HG03064 (cell line): ENCODE measurements around the gene HBQ1.
"Not testable (repeated sequence)": the region's sequence is repeated elsewhere in the genome, so short reads cannot be mapped to it uniquely, and the experiment has no call there.

Experiments used
- ATAC-seq: cut with Tn5 transposase; IDR thresholded peaks from one replicate; pipeline ENCODE4 v1.9.1; 2021; ENCODE audit warnings: low read depth; ENCODE audit not compliant: unreplicated experiment

The HBQ1 gene

DNA sequence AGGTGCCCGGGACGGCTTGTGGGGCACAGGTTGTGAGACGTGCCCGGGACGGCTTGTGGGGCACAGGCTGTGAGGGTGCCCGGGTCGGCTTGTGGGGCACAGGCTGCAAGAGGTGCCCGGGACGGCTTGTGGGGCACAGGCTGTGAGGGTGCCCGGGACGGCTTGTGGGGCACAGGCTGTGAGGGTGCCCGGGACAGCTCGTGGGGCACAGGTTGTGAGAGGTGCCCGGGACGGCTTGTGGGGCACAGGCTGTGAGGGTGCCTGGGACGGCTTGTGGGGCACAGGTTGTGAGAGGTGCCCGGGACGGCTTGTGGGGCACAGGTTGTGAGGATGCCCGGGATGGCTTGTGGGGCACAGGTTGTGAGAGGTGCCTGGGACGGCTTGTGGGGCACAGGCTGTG is 20.0 kb upstream of the HBQ1 start:
- ATAC-seq, result not testable (repeated sequence)

DNA sequence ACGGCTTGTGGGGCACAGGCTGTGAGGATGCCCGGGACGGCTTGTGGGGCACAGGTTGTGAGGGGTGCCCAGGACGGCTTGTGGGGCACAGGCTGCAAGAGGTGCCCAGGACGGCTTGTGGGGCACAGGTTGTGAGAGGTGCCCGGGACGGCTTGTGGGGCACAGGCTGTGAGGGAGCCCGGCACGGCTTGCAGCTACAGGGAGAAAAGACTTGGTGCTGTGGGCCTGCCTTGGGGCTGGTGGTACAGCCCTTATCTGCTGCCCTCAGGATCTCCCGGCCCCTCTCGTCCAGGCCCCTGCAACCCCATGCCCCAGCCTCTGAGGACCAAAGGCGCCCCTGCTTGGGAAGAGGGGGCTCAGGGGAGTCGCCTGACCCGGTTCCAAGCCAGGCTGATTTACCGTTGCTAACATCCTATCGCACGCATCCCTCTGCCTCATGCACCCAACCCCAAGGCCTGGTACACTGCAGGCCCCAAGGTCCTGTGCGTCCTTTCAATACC is 19.5 kb upstream of the HBQ1 start:
- ATAC-seq, result no peak

DNA sequence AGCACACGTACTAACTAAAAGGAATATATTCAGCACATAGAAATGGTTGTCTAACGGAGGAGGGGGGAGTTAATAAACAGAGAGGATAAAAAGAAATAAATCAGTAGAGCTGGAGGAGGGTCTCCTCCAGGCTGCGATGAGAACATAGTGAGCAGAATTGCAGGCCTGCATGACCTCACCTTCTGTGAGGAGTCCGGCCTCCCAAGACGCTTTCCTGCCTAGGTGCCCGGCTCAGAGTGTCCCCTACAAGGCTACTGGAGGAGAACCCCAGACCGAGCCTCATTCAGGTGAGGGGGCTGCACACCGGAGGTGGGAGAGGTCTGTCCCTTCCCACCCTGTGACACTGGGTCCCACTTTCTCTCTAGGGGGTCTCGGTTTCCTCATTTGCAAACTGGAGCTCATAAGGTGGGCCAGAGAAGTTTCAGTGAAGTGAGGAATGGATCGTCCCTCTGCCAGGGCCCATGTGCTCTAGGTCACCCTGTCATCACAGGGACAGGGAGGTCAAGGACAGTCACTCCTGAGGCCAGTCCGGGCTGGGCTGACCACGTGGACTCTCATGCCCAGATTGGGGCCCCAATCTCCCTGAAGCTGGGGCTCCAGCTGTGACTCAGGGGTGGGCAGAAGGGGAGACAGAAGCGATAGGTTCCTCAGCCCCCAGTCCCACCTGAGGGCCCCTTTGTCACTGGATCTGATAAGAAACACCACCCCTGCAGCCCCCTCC is 17.8 kb upstream of the HBQ1 start:
- no peak for ATAC-seq

DNA sequence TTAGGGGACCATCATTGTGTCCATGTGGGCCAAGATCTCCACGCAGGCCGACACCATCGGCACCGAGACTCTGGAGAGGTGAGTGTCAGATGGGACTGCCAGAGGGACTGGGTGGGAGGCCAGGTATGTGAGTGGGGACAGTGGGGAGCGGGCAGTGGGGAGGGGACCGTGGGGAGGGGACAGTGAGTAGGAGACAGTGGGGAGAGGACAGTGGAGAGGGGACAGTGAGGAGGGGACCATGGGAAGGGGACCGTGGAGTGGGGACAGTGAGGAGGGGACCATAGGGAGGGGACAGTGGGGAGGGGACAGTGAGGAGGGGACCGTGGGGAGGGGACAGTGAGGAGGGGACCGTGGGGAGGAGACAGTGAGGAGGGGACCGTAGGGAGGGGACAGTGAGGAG is 17.1 kb upstream of the HBQ1 start:
- not testable (repeated sequence) for ATAC-seq

DNA sequence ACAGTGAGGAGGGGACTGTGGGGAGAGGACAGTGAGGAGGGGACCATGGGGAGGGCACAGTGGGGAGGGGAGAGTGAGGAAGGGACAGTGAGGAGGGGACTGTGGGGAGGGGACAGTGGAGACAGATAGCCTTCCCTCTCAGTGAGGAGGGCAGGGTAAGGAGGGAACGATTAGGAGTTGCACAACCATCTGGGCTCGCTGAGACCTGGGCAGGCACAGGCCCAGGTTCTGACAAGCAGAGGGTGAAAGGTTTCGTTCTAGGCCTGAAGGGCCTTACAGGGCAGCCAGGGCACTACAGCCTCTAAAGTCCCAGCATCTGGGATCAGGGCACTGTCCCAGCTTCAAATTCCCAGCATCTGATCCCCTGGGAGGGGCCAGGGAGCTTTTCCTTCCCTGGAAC is 16.6 kb upstream of the HBQ1 start:
- ATAC-seq, result not testable (repeated sequence)

DNA sequence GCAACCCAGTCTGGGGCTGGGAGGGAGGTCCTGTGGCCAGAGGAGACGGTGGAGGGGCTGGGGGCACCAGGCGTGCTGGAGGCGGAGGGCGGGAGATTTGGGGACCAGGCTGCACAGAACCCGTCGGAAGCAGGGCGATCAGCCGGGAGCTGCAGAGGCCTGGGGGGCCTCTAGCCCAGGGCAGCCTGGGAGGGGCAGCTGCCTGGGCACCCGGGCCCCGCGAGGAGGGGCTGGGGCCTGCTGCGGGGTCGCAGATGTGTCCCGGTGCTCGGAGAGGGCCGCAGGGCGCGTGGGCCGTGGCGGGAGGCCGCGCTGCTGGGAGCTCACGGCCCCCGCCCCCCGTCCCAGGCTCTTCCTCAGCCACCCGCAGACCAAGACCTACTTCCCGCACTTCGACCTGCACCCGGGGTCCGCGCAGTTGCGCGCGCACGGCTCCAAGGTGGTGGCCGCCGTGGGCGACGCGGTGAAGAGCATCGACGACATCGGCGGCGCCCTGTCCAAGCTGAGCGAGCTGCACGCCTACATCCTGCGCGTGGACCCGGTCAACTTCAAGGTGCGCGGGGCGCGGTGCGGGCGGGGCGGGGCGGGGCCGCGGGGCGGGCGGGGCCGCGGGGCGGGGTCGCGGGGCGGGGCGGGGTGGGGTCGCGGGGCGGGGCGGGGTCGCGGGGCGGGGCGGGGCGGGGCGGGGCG is 16.0 kb upstream of the HBQ1 start:
- ATAC-seq, result not testable (repeated sequence)

DNA sequence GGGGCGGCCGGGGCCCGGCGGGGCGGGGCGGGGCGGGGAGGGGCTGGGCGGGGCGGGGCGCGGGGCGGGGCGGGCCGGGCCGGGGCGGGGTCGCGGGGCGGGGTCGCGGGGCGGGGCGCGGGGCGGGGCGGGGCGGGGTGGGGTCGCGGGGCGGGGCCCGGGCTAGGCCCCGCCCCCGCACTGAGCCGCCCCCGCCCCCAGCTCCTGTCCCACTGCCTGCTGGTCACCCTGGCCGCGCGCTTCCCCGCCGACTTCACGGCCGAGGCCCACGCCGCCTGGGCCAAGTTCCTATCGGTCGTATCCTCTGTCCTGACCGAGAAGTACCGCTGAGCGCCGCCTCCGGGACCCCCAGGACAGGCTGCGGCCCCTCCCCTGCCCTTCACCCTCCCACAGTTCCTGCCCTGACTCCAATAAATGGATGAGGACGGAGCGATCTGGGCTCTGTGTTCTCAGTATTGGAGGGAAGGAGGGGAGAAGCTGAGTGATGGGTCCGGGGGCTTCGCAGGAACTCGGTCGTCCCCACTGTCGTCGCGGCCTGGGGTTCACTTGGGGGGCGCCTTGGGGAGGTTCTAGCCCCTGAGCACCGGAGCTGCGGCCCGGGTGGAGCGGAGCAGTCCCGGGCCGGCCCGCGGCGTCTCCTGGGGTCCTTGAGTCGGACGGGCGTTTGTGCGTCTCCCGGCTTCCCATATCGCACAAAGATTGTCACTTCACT is 15.3 kb upstream of the HBQ1 start:
- ATAC-seq, result no peak

DNA sequence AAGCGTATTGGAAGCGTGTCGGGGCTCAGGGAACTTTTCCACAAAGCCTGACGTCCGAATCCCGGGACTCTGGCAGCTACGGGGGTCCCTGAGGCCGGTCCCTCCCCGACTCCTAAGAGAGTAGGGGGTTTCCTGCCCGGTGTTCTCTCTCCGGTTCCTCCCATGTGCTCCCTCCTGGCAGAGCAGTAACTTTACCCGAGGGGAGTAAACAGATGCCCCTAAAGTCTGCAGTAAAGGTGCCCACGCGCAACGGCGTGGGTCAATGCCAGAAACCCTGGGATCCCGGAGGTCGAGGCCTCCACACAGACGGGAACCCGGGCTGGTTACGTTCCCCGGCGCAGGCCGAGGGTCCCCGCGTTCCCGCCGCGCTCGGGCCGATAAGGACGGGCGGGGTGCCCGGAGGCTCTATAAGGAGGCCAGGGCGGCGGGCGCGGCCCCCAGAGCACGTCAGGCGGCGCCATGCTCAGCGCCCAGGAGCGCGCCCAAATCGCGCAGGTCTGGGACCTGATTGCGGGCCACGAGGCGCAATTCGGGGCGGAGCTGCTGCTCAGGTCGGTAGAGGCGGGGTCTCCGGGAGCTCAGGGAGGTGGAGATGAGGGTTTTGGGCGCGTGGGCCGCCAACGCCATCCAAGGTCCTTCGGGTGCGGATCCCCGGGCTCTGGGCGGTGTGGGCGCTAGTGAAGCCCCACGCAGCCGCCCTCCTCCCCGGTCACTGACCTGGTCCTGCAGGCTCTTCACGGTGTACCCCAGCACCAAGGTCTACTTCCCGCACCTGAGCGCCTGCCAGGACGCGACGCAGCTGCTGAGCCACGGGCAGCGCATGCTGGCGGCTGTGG is 14.5 kb upstream of the HBQ1 start, which contains the start of gene HBM:
Gene HBM, plus strand, starts transcription at position 440 of the 836 bp plus-strand sequence. Its CDS starts 20 bp downstream, at position 460.
- no peak for ATAC-seq

DNA sequence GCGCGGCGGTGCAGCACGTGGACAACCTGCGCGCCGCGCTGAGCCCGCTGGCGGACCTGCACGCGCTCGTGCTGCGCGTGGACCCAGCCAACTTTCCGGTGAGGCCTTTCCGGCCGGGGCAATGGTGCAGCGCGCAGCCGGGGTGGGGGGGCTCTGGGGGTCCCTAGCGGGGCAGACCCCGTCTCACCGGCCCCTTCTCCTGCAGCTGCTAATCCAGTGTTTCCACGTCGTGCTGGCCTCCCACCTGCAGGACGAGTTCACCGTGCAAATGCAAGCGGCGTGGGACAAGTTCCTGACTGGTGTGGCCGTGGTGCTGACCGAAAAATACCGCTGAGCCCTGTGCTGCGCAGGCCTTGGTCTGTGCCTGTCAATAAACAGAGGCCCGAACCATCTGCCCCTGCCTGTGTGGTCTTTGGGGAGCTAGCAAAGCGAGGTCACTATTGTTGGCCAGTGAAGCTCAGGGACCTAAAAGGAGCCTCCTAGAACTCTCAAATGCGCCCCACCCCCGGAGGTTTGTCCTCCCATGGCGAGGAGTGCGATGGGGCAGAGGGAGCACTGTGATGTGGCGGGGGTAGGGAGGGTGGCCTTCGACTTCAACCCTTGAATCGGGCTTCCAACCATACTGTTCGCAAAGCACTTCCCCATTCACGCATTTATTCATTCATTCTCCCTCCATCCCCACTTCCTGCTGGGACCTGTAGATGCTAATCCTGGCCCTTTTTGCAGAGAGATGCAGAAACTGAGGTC is 13.7 kb upstream of the HBQ1 start:
- no peak for ATAC-seq

DNA sequence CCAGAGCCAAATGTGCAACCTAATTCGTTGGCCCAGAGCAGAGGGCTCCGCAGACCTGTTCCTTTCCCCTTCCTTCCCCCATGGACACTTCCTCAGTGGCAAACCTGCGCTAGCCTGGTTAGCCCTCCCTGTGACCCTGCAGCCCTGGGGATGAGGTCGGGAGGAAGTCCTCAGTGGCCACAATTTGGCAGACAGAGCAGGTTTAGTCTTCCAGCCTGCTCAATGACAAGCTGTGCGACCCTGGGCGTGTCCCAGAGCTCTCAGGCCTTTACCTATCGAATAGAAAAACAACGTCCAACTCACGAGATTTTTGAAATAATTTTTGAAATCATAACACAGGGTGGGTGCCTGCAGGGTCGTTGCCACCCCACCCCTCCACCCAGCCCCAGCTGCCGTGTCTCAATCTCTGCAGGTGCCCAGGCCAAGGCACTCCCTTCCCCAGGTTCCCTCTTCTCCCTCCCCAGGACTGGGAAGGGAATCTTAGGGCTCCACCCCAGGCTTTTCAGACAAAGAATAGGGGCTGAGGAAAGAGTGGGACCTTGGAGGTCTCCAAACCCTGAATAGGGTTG is 13.1 kb upstream of the HBQ1 start:
- ATAC-seq, result no peak

DNA sequence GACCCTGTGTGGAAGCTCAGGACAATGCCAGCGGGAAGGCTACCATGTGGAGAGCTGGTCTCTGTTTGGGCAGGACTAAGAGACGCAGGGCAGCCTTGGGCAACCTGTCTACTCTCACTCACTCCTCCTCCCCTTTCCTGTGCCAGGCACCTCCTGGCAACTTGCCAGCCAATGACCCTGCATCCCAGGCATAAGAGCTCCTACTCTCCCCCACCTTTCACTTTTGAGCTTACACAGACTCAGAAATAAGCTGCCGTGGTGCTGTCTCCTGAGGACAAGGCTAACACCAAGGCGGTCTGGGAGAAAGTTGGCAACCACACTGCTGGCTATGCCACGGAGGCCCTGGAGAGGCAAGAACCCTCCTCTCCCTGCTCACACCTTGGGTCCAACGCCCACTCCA is 11.8 kb upstream of the HBQ1 start:
- ATAC-seq, result no peak

DNA sequence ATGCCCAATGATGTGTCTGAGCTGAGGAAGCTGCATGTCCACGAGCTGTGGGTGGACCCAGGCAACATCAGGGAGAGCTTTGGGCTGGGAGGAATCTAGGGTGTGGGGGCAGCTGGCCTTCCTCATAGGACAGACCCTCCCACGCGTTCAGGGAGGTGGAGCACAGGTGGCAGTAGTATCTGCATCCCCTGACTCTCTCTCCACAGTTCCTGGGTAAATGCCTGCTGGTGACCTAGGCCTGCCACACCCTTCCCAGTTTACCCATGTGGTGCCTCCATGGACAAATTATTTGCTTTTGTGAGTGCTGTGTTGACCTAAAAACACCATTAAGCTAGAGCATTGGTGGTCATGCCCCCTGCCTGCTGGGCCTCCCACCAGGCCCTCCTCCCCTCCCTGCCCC is 11.2 kb upstream of the HBQ1 start:
- no peak for ATAC-seq

DNA sequence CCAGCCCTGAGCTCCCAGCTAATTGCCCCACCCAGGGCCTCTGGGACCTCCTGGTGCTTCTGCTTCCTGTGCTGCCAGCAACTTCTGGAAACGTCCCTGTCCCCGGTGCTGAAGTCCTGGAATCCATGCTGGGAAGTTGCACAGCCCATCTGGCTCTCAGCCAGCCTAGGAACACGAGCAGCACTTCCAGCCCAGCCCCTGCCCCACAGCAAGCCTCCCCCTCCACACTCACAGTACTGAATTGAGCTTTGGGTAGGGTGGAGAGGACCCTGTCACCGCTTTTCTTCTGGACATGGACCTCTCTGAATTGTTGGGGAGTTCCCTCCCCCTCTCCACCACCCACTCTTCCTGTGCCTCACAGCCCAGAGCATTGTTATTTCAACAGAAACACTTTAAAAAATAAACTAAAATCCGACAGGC is 10.2 kb upstream of the HBQ1 start:
- not testable (repeated sequence) for ATAC-seq

DNA sequence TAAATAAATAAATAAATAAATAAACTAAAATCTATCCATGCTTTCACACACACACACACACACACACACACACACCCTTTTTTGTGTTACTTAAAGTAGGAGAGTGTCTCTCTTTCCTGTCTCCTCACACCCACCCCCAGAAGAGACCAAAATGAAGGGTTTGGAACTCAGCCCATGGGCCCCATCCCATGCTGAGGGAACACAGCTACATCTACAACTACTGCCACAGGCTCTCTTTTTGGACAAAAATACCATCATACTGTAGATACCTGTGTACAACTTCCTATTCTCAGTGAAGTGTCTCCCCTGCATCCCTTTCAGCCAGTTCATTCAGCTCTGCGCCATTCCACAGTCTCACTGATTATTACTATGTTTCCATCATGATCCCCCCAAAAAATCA is 9.5 kb upstream of the HBQ1 start:
- no peak for ATAC-seq

DNA sequence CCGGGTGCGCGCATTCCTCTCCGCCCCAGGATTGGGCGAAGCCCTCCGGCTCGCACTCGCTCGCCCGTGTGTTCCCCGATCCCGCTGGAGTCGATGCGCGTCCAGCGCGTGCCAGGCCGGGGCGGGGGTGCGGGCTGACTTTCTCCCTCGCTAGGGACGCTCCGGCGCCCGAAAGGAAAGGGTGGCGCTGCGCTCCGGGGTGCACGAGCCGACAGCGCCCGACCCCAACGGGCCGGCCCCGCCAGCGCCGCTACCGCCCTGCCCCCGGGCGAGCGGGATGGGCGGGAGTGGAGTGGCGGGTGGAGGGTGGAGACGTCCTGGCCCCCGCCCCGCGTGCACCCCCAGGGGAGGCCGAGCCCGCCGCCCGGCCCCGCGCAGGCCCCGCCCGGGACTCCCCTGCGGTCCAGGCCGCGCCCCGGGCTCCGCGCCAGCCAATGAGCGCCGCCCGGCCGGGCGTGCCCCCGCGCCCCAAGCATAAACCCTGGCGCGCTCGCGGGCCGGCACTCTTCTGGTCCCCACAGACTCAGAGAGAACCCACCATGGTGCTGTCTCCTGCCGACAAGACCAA is 7.8 kb upstream of the HBQ1 start, which contains the start of gene HBA2:
Gene HBA2, plus strand, starts transcription at position 503 of the 568 bp plus-strand sequence. Its CDS starts 37 bp downstream, at position 540.
- not testable (repeated sequence) for ATAC-seq

DNA sequence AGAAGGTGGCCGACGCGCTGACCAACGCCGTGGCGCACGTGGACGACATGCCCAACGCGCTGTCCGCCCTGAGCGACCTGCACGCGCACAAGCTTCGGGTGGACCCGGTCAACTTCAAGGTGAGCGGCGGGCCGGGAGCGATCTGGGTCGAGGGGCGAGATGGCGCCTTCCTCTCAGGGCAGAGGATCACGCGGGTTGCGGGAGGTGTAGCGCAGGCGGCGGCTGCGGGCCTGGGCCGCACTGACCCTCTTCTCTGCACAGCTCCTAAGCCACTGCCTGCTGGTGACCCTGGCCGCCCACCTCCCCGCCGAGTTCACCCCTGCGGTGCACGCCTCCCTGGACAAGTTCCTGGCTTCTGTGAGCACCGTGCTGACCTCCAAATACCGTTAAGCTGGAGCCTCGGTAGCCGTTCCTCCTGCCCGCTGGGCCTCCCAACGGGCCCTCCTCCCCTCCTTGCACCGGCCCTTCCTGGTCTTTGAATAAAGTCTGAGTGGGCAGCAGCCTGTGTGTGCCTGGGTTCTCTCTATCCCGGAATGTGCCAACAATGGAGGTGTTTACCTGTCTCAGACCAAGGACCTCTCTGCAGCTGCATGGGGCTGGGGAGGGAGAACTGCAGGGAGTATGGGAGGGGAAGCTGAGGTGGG is 6.9 kb upstream of the HBQ1 start:
- ATAC-seq, result not testable (repeated sequence)

DNA sequence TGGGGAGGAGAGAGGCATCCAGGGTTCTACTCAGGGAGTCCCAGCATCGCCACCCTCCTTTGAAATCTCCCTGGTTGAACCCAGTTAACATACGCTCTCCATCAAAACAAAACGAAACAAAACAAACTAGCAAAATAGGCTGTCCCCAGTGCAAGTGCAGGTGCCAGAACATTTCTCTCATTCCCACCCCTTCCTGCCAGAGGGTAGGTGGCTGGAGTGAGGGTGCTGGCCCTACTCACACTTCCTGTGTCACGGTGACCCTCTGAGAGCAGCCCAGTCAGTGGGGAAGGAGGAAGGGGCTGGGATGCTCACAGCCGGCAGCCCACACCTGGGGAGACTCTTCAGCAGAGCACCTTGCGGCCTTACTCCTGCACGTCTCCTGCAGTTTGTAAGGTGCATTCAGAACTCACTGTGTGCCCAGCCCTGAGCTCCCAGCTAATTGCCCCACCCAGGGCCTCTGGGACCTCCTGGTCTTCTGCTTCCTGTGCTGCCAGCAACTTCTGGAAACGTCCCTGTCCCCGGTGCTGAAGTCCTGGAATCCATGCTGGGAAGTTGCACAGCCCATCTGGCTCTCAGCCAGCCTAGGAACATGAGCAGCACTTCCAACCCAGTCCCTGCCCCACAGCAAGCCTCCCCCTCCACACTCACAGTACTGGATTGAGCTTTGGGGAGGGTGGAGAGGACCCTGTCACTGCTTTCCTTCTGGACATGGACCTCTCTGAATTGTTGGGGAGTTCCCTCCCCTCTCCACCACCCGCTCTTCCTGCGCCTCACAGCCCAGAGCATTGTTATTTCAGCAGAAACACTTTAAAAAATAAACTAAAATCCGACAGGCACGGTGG is 6.1 kb upstream of the HBQ1 start:
- ATAC-seq, result not testable (repeated sequence)
